Astrocyte (in vitro differentiated cells and primary cell): ENCODE measurements around the gene CHMP1B. TPM values are rescaled to one million over a fixed set of nuclear protein-coding genes. Genes with fewer than 3 reads are reported as not detected.

ENCODE experiments used
- DNase-seq: peaks from one replicate; pipeline ENCODE4 v3.0.0-alpha.2; 2010; ENCODE audit warnings: low read depth
- FAIRE-seq: peaks from 2 replicates; lab custom pipeline; 2011; peaks lifted over from hg19 to GRCh38; lab: Jason Lieb, UNC
- H2AFZ ChIP-seq: 2 replicates; pipeline ENCODE4 v1.6.0; 2012; ENCODE audit warnings: low read depth, low read length, inconsistent platforms
- H3K27ac ChIP-seq: 2 replicates; pipeline ENCODE4 v1.5.1; 2011; ENCODE audit warnings: low read depth, low read length, inconsistent platforms
- H3K27me3 ChIP-seq: 2 replicates; pipeline ENCODE4 v1.6.0; 2011; ENCODE audit warnings: low read length, inconsistent platforms; ENCODE audit not compliant: insufficient read depth
- H3K36me3 ChIP-seq: 2 replicates; pipeline ENCODE4 v1.5.1; 2011; ENCODE audit warnings: low read length, inconsistent platforms; ENCODE audit not compliant: insufficient read depth
- H3K4me1 ChIP-seq: 2 replicates; pipeline ENCODE4 v1.5.1; 2011; ENCODE audit warnings: low read length, inconsistent platforms; ENCODE audit not compliant: insufficient read depth
- H3K4me2 ChIP-seq: 2 replicates; pipeline ENCODE4 v1.6.0; 2012; ENCODE audit warnings: low read length, inconsistent platforms
- H3K4me3 ChIP-seq: 2 replicates; pipeline ENCODE4 v1.5.1; 2011; ENCODE audit warnings: low read depth, mild to moderate bottlenecking, low read length, inconsistent platforms; ENCODE audit not compliant: insufficient read depth
- H3K79me2 ChIP-seq: 2 replicates; pipeline ENCODE4 v1.6.0; 2012; ENCODE audit warnings: mild to moderate bottlenecking, low read length, inconsistent platforms; ENCODE audit not compliant: insufficient read depth
- H3K9ac ChIP-seq: 2 replicates; pipeline ENCODE4 v1.6.0; 2012; ENCODE audit warnings: mild to moderate bottlenecking, low read length, inconsistent platforms
- H3K9me3 ChIP-seq: 2 replicates; pipeline ENCODE4 v1.5.1; 2012; ENCODE audit warnings: low read depth, mild to moderate bottlenecking, low read length, inconsistent platforms; ENCODE audit not compliant: insufficient read depth
- H4K20me1 ChIP-seq: 2 replicates; pipeline ENCODE4 v1.6.0; 2012; ENCODE audit warnings: low read length, inconsistent platforms; ENCODE audit not compliant: insufficient read depth
- H3K27ac Mint-ChIP-seq: one replicate; pipeline ENCODE4 v1.8.0; 2021; ENCODE audit warnings: mild to moderate bottlenecking, mixed read lengths; ENCODE audit not compliant: unreplicated experiment
- H3K27me3 Mint-ChIP-seq: one replicate; pipeline ENCODE4 v1.8.0; 2021; ENCODE audit warnings: low read depth, mixed read lengths; ENCODE audit not compliant: unreplicated experiment
- H3K36me3 Mint-ChIP-seq: one replicate; pipeline ENCODE4 v1.8.0; 2021; ENCODE audit warnings: low read depth, mixed read lengths; ENCODE audit not compliant: unreplicated experiment
- H3K4me1 Mint-ChIP-seq: one replicate; pipeline ENCODE4 v1.8.0; 2021; ENCODE audit warnings: low read depth, mixed read lengths; ENCODE audit not compliant: unreplicated experiment
- H3K4me3 Mint-ChIP-seq: one replicate; pipeline ENCODE4 v1.8.0; 2021; ENCODE audit warnings: mild to moderate bottlenecking, moderate library complexity, mixed read lengths; ENCODE audit not compliant: unreplicated experiment
- H3K9me3 Mint-ChIP-seq: one replicate; pipeline ENCODE4 v1.8.0; 2021; ENCODE audit warnings: mild to moderate bottlenecking, mixed read lengths; ENCODE audit not compliant: unreplicated experiment
- EZH2 ChIP-seq: IDR thresholded peaks from 2 replicates; pipeline ENCODE4 v1.6.1; 2012; ENCODE audit warnings: mild to moderate bottlenecking, low read length, inconsistent platforms; ENCODE audit not compliant: insufficient read depth
- total RNA-seq: library from RNA; stranded (reverse); gene quantifications from 2 replicates; pipeline ENCODE4 v1.2.1, GENCODE V29; 2021
- TF ChIP-seq, protein P1 (sequence below): IDR thresholded peaks from 2 replicates; pipeline ENCODE4 v1.5.1; 2011; ENCODE audit warnings: low read depth, mild to moderate bottlenecking, inconsistent platforms, low read length, moderate library complexity; ENCODE audit not compliant: insufficient read depth

The CHMP1B gene
- total RNA-seq, 1 donor from 2014 or later, result 49.7 TPM

- H3K9ac ChIP-seq, result no peak overlapping the region
- peaks cover 3% of the 10 kb centered on the region for H3K36me3 ChIP-seq
- H3K9me3 ChIP-seq, result no peaks in the 10 kb centered on the region
- no peak overlapping the region for H3K4me2 ChIP-seq
- H3K27me3 Mint-ChIP-seq, result no peaks in the 10 kb centered on the region
- FAIRE-seq (no peak), DNase-seq (no peak)
- no peaks in the 10 kb centered on the region for H4K20me1 ChIP-seq
- H3K36me3 Mint-ChIP-seq, result peaks cover 25% of the 10 kb centered on the region
- no peak overlapping the region for H2AFZ ChIP-seq
- H3K4me3 Mint-ChIP-seq, result no peak overlapping the region
- no peaks in the 10 kb centered on the region for H3K79me2 ChIP-seq
- H3K27ac Mint-ChIP-seq, result no peak overlapping the region
- H3K4me1 ChIP-seq, result peaks cover 3% of the 10 kb centered on the region
- H3K4me3 ChIP-seq, result no peak overlapping the region
- no peaks in the 10 kb centered on the region for H3K4me1 Mint-ChIP-seq
- no peaks in the 10 kb centered on the region for H3K9me3 Mint-ChIP-seq
- TF ChIP-seq, protein P1, sequence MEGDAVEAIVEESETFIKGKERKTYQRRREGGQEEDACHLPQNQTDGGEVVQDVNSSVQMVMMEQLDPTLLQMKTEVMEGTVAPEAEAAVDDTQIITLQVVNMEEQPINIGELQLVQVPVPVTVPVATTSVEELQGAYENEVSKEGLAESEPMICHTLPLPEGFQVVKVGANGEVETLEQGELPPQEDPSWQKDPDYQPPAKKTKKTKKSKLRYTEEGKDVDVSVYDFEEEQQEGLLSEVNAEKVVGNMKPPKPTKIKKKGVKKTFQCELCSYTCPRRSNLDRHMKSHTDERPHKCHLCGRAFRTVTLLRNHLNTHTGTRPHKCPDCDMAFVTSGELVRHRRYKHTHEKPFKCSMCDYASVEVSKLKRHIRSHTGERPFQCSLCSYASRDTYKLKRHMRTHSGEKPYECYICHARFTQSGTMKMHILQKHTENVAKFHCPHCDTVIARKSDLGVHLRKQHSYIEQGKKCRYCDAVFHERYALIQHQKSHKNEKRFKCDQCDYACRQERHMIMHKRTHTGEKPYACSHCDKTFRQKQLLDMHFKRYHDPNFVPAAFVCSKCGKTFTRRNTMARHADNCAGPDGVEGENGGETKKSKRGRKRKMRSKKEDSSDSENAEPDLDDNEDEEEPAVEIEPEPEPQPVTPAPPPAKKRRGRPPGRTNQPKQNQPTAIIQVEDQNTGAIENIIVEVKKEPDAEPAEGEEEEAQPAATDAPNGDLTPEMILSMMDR, result no peak
- TF ChIP-seq EZH2, result no peak
- no peak overlapping the region for H3K27ac ChIP-seq
- H3K27me3 ChIP-seq, result no peaks in the 10 kb centered on the region
These were observed 46.6 kb downstream of the CHMP1B start for GRCh38 chr18:11897781-11898180.

DNA sequence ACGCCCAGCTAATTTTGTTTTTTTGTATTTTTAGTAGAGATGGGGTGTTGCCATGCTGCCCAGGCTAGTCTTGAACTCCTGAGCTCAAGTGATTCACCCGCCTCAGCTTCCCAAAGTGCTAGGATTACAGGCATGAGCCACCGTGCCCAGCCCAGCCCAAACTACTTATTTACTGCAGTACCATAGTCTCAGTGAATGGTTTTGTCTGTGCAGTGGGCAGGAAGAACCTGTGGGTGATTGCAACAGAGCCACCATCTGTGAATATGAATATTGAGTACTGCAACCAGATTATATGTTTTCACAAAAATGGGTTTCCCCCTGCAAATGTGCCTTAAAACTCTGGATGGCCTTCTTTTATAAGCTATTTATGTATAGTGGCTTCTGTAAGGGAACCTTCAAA, 47.9 kb downstream of the CHMP1B start:
- Mint-ChIP-seq H3K36me3 (peaks cover 25% of the 10 kb centered on the region), H3K27me3 (no peaks in the 10 kb centered on the region), H3K27ac (no peak overlapping the region), H3K9me3 (no peaks in the 10 kb centered on the region), H3K4me1 (no peaks in the 10 kb centered on the region), H3K4me3 (no peak overlapping the region)
- H3K36me3 ChIP-seq, result peaks cover 3% of the 10 kb centered on the region
- H3K9ac ChIP-seq, result no peak overlapping the region
- H4K20me1 ChIP-seq, result no peaks in the 10 kb centered on the region
- no peaks in the 10 kb centered on the region for H3K9me3 ChIP-seq
- H3K4me1 ChIP-seq, result peaks cover 1% of the 10 kb centered on the region
- DNase-seq (no peak), FAIRE-seq (no peak)
- no peak overlapping the region for H2AFZ ChIP-seq
- H3K27ac ChIP-seq, result no peak overlapping the region
- no peak overlapping the region for H3K4me3 ChIP-seq
- TF ChIP-seq EZH2, result no peak
- TF ChIP-seq, protein P1, result no peak
- no peak overlapping the region for H3K4me2 ChIP-seq
- no peaks in the 10 kb centered on the region for H3K79me2 ChIP-seq
- no peaks in the 10 kb centered on the region for H3K27me3 ChIP-seq

DNA sequence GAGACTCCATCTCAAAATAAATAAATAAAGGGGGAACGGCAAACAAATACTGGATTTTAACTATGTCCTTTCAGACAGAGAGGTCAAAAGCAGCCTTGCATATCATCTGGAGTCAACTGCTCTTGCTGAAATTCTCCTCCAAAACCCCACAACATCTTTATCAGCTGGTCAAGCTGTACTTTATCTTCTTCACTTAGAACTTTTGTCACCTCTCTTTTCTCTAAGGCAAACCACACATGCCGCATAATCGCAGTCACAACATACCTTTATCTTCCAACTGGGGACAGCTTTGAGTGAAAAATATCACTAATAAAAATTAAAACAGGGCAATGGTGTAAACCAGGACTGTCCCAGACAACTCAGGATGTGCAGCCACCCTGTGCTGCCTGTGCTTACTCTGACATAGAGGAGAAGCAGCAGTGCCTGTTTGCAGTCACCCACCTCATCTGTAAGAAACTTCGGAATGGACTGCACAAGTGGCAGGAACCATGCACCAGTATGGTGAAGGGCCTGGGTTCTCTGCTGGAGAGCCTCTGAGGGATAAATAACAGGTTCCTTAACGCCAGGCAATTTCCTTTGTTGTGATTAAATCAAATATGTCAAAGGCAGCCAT, 50.7 kb downstream of the CHMP1B start:
- H3K27me3 Mint-ChIP-seq, result no peaks in the 10 kb centered on the region
- H3K4me3 Mint-ChIP-seq, result no peak overlapping the region
- Histone ChIP-seq H2AFZ (no peak overlapping the region), H3K9me3 (no peaks in the 10 kb centered on the region), H3K27me3 (no peaks in the 10 kb centered on the region), H3K79me2 (no peaks in the 10 kb centered on the region), H3K4me2 (no peak overlapping the region), H4K20me1 (no peaks in the 10 kb centered on the region), H3K27ac (no peak overlapping the region), H3K9ac (no peak overlapping the region), H3K4me3 (no peak overlapping the region), H3K4me1 (no peaks in the 10 kb centered on the region), H3K36me3 (no peaks in the 10 kb centered on the region)
- peaks cover under 1% of the 10 kb centered on the region for H3K4me1 Mint-ChIP-seq
- DNase-seq (no peak), FAIRE-seq (no peak)
- H3K36me3 Mint-ChIP-seq, result peaks cover 17% of the 10 kb centered on the region
- TF ChIP-seq, protein P1, result no peak
- no peak for TF ChIP-seq EZH2
- H3K9me3 Mint-ChIP-seq, result no peaks in the 10 kb centered on the region
- H3K27ac Mint-ChIP-seq, result no peak overlapping the region
